Glutamatergic neuron (in vitro differentiated cells): Measurements from ENCODE around the gene SYAP1. TPM values are rescaled to one million over a fixed set of nuclear protein-coding genes. Genes with fewer than 3 reads are reported as not detected.
"Not testable (repeated sequence)": the region's sequence is repeated elsewhere in the genome, so short reads cannot be mapped to it uniquely, and the experiment has no call there.

Experiments
- DNase-seq: peaks from one replicate; pipeline ENCODE4 v3.0.0; 2022
- H3K27ac Mint-ChIP-seq: one replicate; pipeline ENCODE4 v1.8.0; 2020; ENCODE audit warnings: mild to moderate bottlenecking, mixed read lengths, inconsistent platforms; ENCODE audit not compliant: unreplicated experiment
- H3K27me3 Mint-ChIP-seq: one replicate; pipeline ENCODE4 v1.8.0; 2020; ENCODE audit warnings: mild to moderate bottlenecking, moderate library complexity, mixed read lengths, inconsistent platforms; ENCODE audit not compliant: unreplicated experiment
- H3K36me3 Mint-ChIP-seq: one replicate; pipeline ENCODE4 v1.8.0; 2020; ENCODE audit warnings: mild to moderate bottlenecking, mixed read lengths, inconsistent platforms; ENCODE audit not compliant: unreplicated experiment
- H3K4me1 Mint-ChIP-seq: one replicate; pipeline ENCODE4 v1.8.0; 2020; ENCODE audit warnings: mild to moderate bottlenecking, low read depth, mixed read lengths, inconsistent platforms; ENCODE audit not compliant: unreplicated experiment
- H3K4me3 Mint-ChIP-seq: one replicate; pipeline ENCODE4 v1.8.0; 2020; ENCODE audit warnings: mild to moderate bottlenecking, mixed read lengths, inconsistent platforms; ENCODE audit not compliant: unreplicated experiment
- H3K9me3 Mint-ChIP-seq: one replicate; pipeline ENCODE4 v1.8.0; 2020; ENCODE audit warnings: mild to moderate bottlenecking, moderate library complexity, mixed read lengths, inconsistent platforms; ENCODE audit not compliant: unreplicated experiment
- CTCF ChIP-seq: fragments of 200-600 bp; sonication (generic); IDR thresholded peaks from one replicate; pipeline ENCODE4 v1.5.0; 2021; ENCODE audit not compliant: partially characterized antibody, unreplicated experiment
- total RNA-seq: library from RNA; stranded (reverse); fragmentation: NEBNext Ultra II Directional; extraction: Animal tissue kit (Norgen Biotek cat#: 25700); gene quantifications from one replicate; pipeline ENCODE4 v1.2.1, GENCODE V29; 2021; ENCODE audit not compliant: unreplicated experiment

SYAP1 gene
- total RNA-seq, 1 donor from 2014 or later = 19.0 TPM

- peak within 1 kb of the TSS; percentile 91 for H3K4me3 Mint-ChIP-seq
- DNase-seq = peak; percentile 58
- no peaks in the 10 kb centered on the region for H3K9me3 Mint-ChIP-seq
- peak within 1 kb of the TSS; percentile 93 for H3K27ac Mint-ChIP-seq
- H3K4me1 Mint-ChIP-seq = no peaks in the 10 kb centered on the region
- peaks cover 3% of the 10 kb centered on the region for H3K27me3 Mint-ChIP-seq
- no peak for TF ChIP-seq CTCF
- H3K36me3 Mint-ChIP-seq = no peaks in the 10 kb centered on the region
Measured at GRCh38 chrX:16712548-16713155, 6.8 kb upstream of the SYAP1 start, which contains the start of gene CTPS2. Gene CTPS2, minus strand, starts transcription at chrX:16712669. Its CDS starts 9,767 bp downstream, at chrX:16702902.

- H3K36me3 Mint-ChIP-seq = no peaks in the 10 kb centered on the region
- no peak for DNase-seq
- no peak for TF ChIP-seq CTCF
- no peaks in the 10 kb centered on the region for H3K4me1 Mint-ChIP-seq
- no peak overlapping the region for H3K4me3 Mint-ChIP-seq
- H3K27me3 Mint-ChIP-seq = peaks cover 3% of the 10 kb centered on the region
- H3K9me3 Mint-ChIP-seq = no peaks in the 10 kb centered on the region
- H3K27ac Mint-ChIP-seq = no peak overlapping the region
Measured at GRCh38 chrX:16714504-16714903, 4.9 kb upstream of the SYAP1 start.

- DNase-seq, H3K36me3 Mint-ChIP-seq, H3K4me3 Mint-ChIP-seq, H3K9me3 Mint-ChIP-seq, H3K27ac Mint-ChIP-seq, H3K27me3 Mint-ChIP-seq, H3K4me1 Mint-ChIP-seq: not testable (repeated sequence)
Measured at GRCh38 chrX:16715638-16716037, 3.8 kb upstream of the SYAP1 start.

GRCh38 chrX:16716451-16716850, 3.0 kb upstream of the SYAP1 start:
- not testable (repeated sequence) for H3K27ac Mint-ChIP-seq, H3K4me3 Mint-ChIP-seq, DNase-seq, H3K36me3 Mint-ChIP-seq, H3K9me3 Mint-ChIP-seq, H3K27me3 Mint-ChIP-seq, H3K4me1 Mint-ChIP-seq

DNA sequence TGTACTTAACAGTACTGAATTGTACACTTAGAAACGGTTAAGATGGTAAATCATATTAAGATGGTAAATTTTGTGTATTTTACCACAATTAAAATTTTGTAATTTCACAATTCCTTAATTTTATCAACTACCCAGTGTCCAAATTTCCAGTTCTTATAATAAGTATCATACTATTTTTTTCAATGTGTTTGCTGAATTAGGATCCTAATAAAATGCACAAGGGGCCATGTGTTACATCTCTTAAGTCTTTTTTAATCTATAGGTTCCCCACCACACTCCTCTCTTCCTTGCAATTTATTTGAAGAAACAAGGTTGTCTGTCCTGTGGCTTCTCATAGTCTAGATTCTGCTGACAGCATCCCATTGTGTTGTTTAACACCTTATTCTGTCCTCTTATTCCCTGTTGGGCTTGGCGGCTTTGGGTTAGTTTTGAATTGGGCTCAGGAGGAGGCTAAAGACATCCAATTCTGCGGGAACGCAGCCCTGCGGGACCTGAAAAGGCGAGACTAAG, 533 bp upstream of the SYAP1 start:
- Mint-ChIP-seq H3K4me1 (no peaks in the 10 kb centered on the region), H3K27me3 (no peaks in the 10 kb centered on the region), H3K4me3 (peak overlapping the region; percentile 92), H3K36me3 (no peaks in the 10 kb centered on the region), H3K9me3 (no peaks in the 10 kb centered on the region), H3K27ac (peak overlapping the region; percentile 99)
- no peak for DNase-seq
- no peak for TF ChIP-seq CTCF

GRCh38 chrX:16722481-16722880, 3.1 kb downstream of the SYAP1 start:
- Mint-ChIP-seq H3K36me3 (no peaks in the 10 kb centered on the region), H3K27me3 (no peaks in the 10 kb centered on the region), H3K9me3 (no peaks in the 10 kb centered on the region), H3K27ac (no peak overlapping the region), H3K4me3 (no peak overlapping the region), H3K4me1 (peaks cover 5% of the 10 kb centered on the region)
- no peak for DNase-seq
- TF ChIP-seq CTCF = no peak
